HCT116 (cell line): ENCODE data around the gene ELN. TPM values are rescaled to one million over a fixed set of nuclear protein-coding genes. Genes with fewer than 3 reads are reported as not detected.

Experiments used
- ATAC-seq: fragments of 200-7000 bp; cut with Tn5 transposase; 2 replicates; pipeline ENCODE4 v1.9.1; 2020; ENCODE audit warnings: mild to moderate bottlenecking, moderate library complexity
- BruUV-seq: library from RNA; stranded (reverse); fragments of 400-500 nt; replicated peaks from 2 replicates; lab custom pipeline; 2021; lab: Mats Ljungman, UMichigan
- CTCF ChIA-PET: fragments of 300-600 bp; sonication (Branson Sonifier 250); formaldehyde crosslinking; loops from one replicate; lab custom pipeline; 2021; ENCODE audit warnings: antibody characterized with exemption; lab: Charles Lee
- POLR2A ChIA-PET: fragments of 300-600, 350-600 bp; sonication (Branson Sonifier 250); formaldehyde crosslinking; loops from one replicate; lab custom pipeline; 2021; ENCODE audit warnings: antibody characterized with exemption; lab: Charles Lee
- RAD21 ChIA-PET, 2 experiments: fragments of 300-600 bp; sonication (Branson Sonifier 250); formaldehyde crosslinking; loops; one replicate each; lab custom pipeline; 2023; ENCODE audit warnings: low total read pairs in 2 of 2; ENCODE audit not compliant: uncharacterized antibody in 2 of 2, unreplicated experiment in 2 of 2, low non-redundant PET in 1 of 2; lab: Charles Lee
- DNase-seq: peaks from one replicate; pipeline ENCODE4 v3.0.0-alpha.2; 2010; ENCODE audit warnings: low read depth, low spot score
- H2AFZ ChIP-seq: fragments of 200-600 bp; shearing (Covaris generic), sonication (generic); 2 replicates; pipeline ENCODE4 v1.6.1; 2017; ENCODE audit warnings: low read depth, mixed run types, mixed read lengths, antibody characterized with exemption, low read length; ENCODE audit not compliant: poor library complexity, severe bottlenecking
- H3K27ac ChIP-seq: 2 replicates; pipeline ENCODE4 v1.5.1; 2012; ENCODE audit warnings: low read depth, low read length
- H3K27me3 ChIP-seq: fragments of 200-600 bp; sonication (generic); 2 replicates; pipeline ENCODE4 v1.6.1; 2016; ENCODE audit warnings: mixed run types, low read length, mixed read lengths; ENCODE audit not compliant: insufficient read depth
- H3K36me3 ChIP-seq, 2 experiments: fragments of 200-500 bp in 1 of 2; fragments of 200-600 bp in 1 of 2; sonication (Bioruptor generic) in 1 of 2; sonication (generic) in 1 of 2; 2 replicates each; pipeline versions ENCODE4 v1.5.1 to v1.6.1; 2014 to 2016; ENCODE audit warnings: low read length in 2 of 2, inconsistent platforms in 1 of 2, mixed read lengths in 1 of 2, mixed run types in 1 of 2; ENCODE audit not compliant: insufficient read depth in 2 of 2, control insufficient read depth in 1 of 2
- H3K4me1 ChIP-seq, 2 experiments: fragments of 200-600 bp in 1 of 2; sonication (generic) in 1 of 2; 2 replicates each; pipeline versions ENCODE4 v1.5.1 to v1.6.1; 2012 to 2017; ENCODE audit warnings: low read length in 2 of 2, inconsistent platforms in 1 of 2, mild to moderate bottlenecking in 1 of 2, mixed read lengths in 1 of 2, mixed run types in 1 of 2, moderate library complexity in 1 of 2; ENCODE audit not compliant: insufficient read depth in 2 of 2, control insufficient read depth in 1 of 2
- H3K4me2 ChIP-seq: fragments of 200-600 bp; sonication (generic); 2 replicates; pipeline ENCODE4 v1.6.1; 2017; ENCODE audit warnings: mixed run types, low read length, mixed read lengths
- H3K4me3 ChIP-seq, 2 experiments: fragments of 200-600 bp in 1 of 2; sonication (generic) in 1 of 2; replicated peaks in 1 of 2; 2 replicates each; pipeline ENCODE4 v1.5.1; 2011 to 2016; ENCODE audit warnings: low read length in 2 of 2, control low read depth in 1 of 2, low read depth in 1 of 2, mild to moderate bottlenecking in 1 of 2, mixed read lengths in 1 of 2, mixed run types in 1 of 2
- H3K79me2 ChIP-seq: fragments of 200-600 bp; sonication (generic); 2 replicates; pipeline ENCODE4 v1.6.1; 2017; ENCODE audit warnings: mild to moderate bottlenecking, mixed run types, low read length, moderate library complexity, mixed read lengths; ENCODE audit not compliant: insufficient read depth
- H3K9ac ChIP-seq: fragments of 200-600 bp; sonication (generic); 2 replicates; pipeline ENCODE4 v1.6.1; 2016; ENCODE audit warnings: low read length, mixed read lengths
- H3K9me2 ChIP-seq: fragments of 200-600 bp; sonication (generic), shearing (Covaris generic); 2 replicates; pipeline ENCODE4 v1.6.1; 2017; ENCODE audit warnings: mixed run types, mild to moderate bottlenecking, moderate library complexity; ENCODE audit not compliant: insufficient read depth
- H3K9me3 ChIP-seq, 2 experiments: fragments of 200-500 bp in 1 of 2; fragments of 200-600 bp in 1 of 2; sonication (Bioruptor generic) in 1 of 2; sonication (generic) in 1 of 2; 2 replicates each; pipeline ENCODE4 v1.6.1; 2014 to 2017; ENCODE audit warnings: low read length in 2 of 2, mixed read lengths in 2 of 2, inconsistent platforms in 1 of 2, low read depth in 1 of 2, mild to moderate bottlenecking in 1 of 2, mixed run types in 1 of 2, moderate library complexity in 1 of 2; ENCODE audit not compliant: control insufficient read depth in 1 of 2, insufficient read depth in 1 of 2
- H4K20me1 ChIP-seq: fragments of 200-600 bp; sonication (generic), shearing (Covaris generic); 2 replicates; pipeline ENCODE4 v1.6.1; 2017; ENCODE audit warnings: mixed run types, mild to moderate bottlenecking, moderate library complexity; ENCODE audit not compliant: insufficient read depth
- CBX3 ChIP-seq: IDR thresholded peaks from 2 replicates; pipeline ENCODE4 v1.6.1; 2012; ENCODE audit warnings: low read depth
- CEBPB ChIP-seq: IDR thresholded peaks from 2 replicates; pipeline ENCODE4 v1.6.1; 2012; ENCODE audit warnings: low read depth
- EGR1 ChIP-seq: IDR thresholded peaks from 2 replicates; pipeline ENCODE4 v1.6.1; 2012; ENCODE audit warnings: low read depth
- ELF1 ChIP-seq: IDR thresholded peaks from 2 replicates; pipeline ENCODE4 v1.6.1; 2012; ENCODE audit warnings: low read depth, borderline replicate concordance
- EZH2 ChIP-seq: fragments of 200-600 bp; sonication (generic); IDR thresholded peaks from 2 replicates; pipeline ENCODE4 v1.6.1; 2017; ENCODE audit warnings: antibody characterized with exemption, mixed run types
- EZH2phosphoT487 ChIP-seq: fragments of 200-600 bp; IDR thresholded peaks from 2 replicates; pipeline ENCODE4 v1.6.1; 2018; ENCODE audit warnings: antibody characterized with exemption, borderline replicate concordance
- FOSL1 ChIP-seq: IDR thresholded peaks from 2 replicates; pipeline ENCODE4 v1.6.1; 2012; ENCODE audit warnings: low read depth
- JUND ChIP-seq: IDR thresholded peaks from 2 replicates; pipeline ENCODE4 v1.6.1; 2012
- POLR2A ChIP-seq: IDR thresholded peaks from 2 replicates; pipeline ENCODE4 v1.7.0; 2011; ENCODE audit warnings: borderline replicate concordance; ENCODE audit not compliant: insufficient read depth, insufficient read length; ENCODE audit errors: extremely low read depth
- POLR2AphosphoS5 ChIP-seq: IDR thresholded peaks from 2 replicates; pipeline ENCODE4 v1.6.1; 2011; ENCODE audit warnings: mild to moderate bottlenecking, low read depth, low read length, moderate library complexity
- RAD21 ChIP-seq: IDR thresholded peaks from 2 replicates; pipeline ENCODE4 v1.6.1; 2012; ENCODE audit warnings: low read depth, mild to moderate bottlenecking
- SIN3A ChIP-seq: IDR thresholded peaks from 2 replicates; pipeline ENCODE4 v1.6.1; 2012; ENCODE audit warnings: low read depth
- SP1 ChIP-seq: IDR thresholded peaks from 2 replicates; pipeline ENCODE4 v1.6.1; 2012; ENCODE audit warnings: low read depth
- SRF ChIP-seq: IDR thresholded peaks from 2 replicates; pipeline ENCODE4 v1.6.1; 2012; ENCODE audit warnings: low read depth
- TCF7L2 ChIP-seq: IDR thresholded peaks from 2 replicates; pipeline ENCODE4 v1.7.0; 2011; ENCODE audit warnings: borderline replicate concordance, inconsistent platforms; ENCODE audit not compliant: insufficient read depth, insufficient read length; ENCODE audit errors: extremely low read depth
- YY1 ChIP-seq: IDR thresholded peaks from 2 replicates; pipeline ENCODE4 v1.6.1; 2011; ENCODE audit warnings: low read length, low read depth, moderate library complexity, mild to moderate bottlenecking; ENCODE audit not compliant: insufficient replicate concordance; ENCODE audit errors: extremely low read depth
- ZFX ChIP-seq: fragments of 450-650 bp; IDR thresholded peaks from 2 replicates; pipeline ENCODE4 v1.6.1; 2017
- ZNF274 ChIP-seq: fragments of 200-500 bp; sonication (Bioruptor generic); IDR thresholded peaks from 2 replicates; pipeline ENCODE4 v1.6.1; 2014; ENCODE audit warnings: mild to moderate bottlenecking, low read depth, low read length, inconsistent platforms
- intact Hi-C: fragments of 100-400 bp; cut with micrococcal nuclease; formaldehyde crosslinking; loops from 2 replicates; pipeline ENCODE4 v1.10.0; 2022
- total RNA-seq: library from RNA; stranded (reverse); gene quantifications from one replicate; pipeline ENCODE4 v1.2.1, GENCODE V29; 2021; ENCODE audit not compliant: unreplicated experiment
- TF ChIP-seq, protein P1 (sequence below): IDR thresholded peaks from 2 replicates; pipeline ENCODE4 v1.6.1; 2011; ENCODE audit warnings: mild to moderate bottlenecking, low read length, moderate library complexity; ENCODE audit not compliant: insufficient replicate concordance; ENCODE audit errors: extremely low read depth
- TF ChIP-seq, protein P2 (sequence below): IDR thresholded peaks from 2 replicates; pipeline ENCODE4 v1.6.1; 2012; ENCODE audit warnings: low read depth
- TF ChIP-seq, protein P3 (sequence below), 3 experiments: fragments of 200-600 bp in 1 of 3; sonication (generic) in 1 of 3; IDR thresholded peaks in 2 of 3; conservative IDR thresholded peaks in 1 of 3; 2 replicates each; pipeline ENCODE4 v1.5.1; 2012 to 2017; ENCODE audit warnings: low read depth in 2 of 3, low read length in 2 of 3, antibody characterized with exemption in 1 of 3, borderline replicate concordance in 1 of 3, control low read depth in 1 of 3, mild to moderate bottlenecking in 1 of 3, mixed read lengths in 1 of 3, mixed run types in 1 of 3, moderate library complexity in 1 of 3; ENCODE audit not compliant: insufficient read depth in 1 of 3
- TF ChIP-seq, protein P4 (sequence below): IDR thresholded peaks from 2 replicates; pipeline ENCODE4 v1.6.1; 2012

ELN gene
- total RNA-seq, 1 experiment from 2014 or later, result 0.17 TPM

DNA sequence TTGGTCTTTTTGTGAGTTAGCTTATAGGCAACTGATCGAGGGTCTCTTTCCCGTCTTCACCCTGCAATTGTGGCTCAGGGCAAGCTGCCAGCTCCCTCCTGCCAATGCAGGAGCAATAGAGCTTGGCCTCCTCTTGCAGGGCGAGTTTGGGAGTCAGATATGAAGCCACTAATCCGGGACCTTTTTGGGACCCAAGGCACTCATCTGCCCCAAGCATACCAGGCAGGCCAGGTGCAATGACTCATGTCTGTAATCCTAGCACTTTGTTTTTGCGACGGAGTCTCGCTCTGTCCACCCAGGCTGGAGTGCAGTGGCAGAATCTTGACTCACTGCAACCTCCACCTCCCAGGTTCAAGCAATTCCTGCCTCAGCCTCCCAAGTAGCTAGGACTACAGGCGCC, 76.7 kb downstream of the ELN start:
- Histone ChIP-seq H3K4me1 (peaks cover 26% of the 10 kb centered on the region in 2 experiments), H3K36me3 (peaks cover 20 to 33% of the 10 kb centered on the region in 2 experiments; a peak in 3 of 4 replicates), H3K79me2 (no peaks in the 10 kb centered on the region), H3K27me3 (no peaks in the 10 kb centered on the region), H3K4me2 (peak overlapping the region; percentile 55), H3K9me2 (no peaks in the 10 kb centered on the region), H4K20me1 (no peaks in the 10 kb centered on the region), H3K9ac (peak overlapping the region; percentile 45; the same call in 1 of the 2 replicates), H3K27ac (peak overlapping the region; percentile 73), H2AFZ (no peak overlapping the region), H3K4me3 (no peak overlapping the region), H3K9me3 (no peaks in the 10 kb centered on the region)
- ChIA-PET RAD21 (no interaction called here), CTCF (interaction anchor here (0.7 kb wide), 1 partner anchor 96 kb away, joined by 3 read pairs; no protein-coding TSS in a partner anchor), POLR2A (interaction anchor here (0.8 to 1.1 kb wide), 2 partner anchors 11 to 28 kb away, joined by 4 read pairs; no protein-coding TSS in a partner anchor)
- DNase-seq (peak; percentile 68), ATAC-seq (peak; percentile 96)
- no TSS peak for BruUV-seq
- intact Hi-C loops, result no loop called here
- TF ChIP-seq FOSL1 (peak; percentile 82), ELF1 (no peak), ZFX (no peak), CEBPB (no peak), SRF (no peak), POLR2A (no peak), EZH2 (no peak), ZNF274 (no peak), SIN3A (no peak), RAD21 (peak; percentile 31; the same call in 1 of the 2 replicates), YY1 (peak; percentile 14), CBX3 (peak; percentile 91), JUND (peak; percentile 84), POLR2AphosphoS5 (0 out of 2 replicates have a peak, but pooled peaks have one; percentile 31), EZH2phosphoT487 (no peak), TCF7L2 (no peak), EGR1 (no peak), SP1 (peak; percentile 59)
- TF ChIP-seq, protein P1, sequence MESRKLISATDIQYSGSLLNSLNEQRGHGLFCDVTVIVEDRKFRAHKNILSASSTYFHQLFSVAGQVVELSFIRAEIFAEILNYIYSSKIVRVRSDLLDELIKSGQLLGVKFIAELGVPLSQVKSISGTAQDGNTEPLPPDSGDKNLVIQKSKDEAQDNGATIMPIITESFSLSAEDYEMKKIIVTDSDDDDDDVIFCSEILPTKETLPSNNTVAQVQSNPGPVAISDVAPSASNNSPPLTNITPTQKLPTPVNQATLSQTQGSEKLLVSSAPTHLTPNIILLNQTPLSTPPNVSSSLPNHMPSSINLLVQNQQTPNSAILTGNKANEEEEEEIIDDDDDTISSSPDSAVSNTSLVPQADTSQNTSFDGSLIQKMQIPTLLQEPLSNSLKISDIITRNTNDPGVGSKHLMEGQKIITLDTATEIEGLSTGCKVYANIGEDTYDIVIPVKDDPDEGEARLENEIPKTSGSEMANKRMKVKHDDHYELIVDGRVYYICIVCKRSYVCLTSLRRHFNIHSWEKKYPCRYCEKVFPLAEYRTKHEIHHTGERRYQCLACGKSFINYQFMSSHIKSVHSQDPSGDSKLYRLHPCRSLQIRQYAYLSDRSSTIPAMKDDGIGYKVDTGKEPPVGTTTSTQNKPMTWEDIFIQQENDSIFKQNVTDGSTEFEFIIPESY, result no peak
- TF ChIP-seq, protein P2, sequence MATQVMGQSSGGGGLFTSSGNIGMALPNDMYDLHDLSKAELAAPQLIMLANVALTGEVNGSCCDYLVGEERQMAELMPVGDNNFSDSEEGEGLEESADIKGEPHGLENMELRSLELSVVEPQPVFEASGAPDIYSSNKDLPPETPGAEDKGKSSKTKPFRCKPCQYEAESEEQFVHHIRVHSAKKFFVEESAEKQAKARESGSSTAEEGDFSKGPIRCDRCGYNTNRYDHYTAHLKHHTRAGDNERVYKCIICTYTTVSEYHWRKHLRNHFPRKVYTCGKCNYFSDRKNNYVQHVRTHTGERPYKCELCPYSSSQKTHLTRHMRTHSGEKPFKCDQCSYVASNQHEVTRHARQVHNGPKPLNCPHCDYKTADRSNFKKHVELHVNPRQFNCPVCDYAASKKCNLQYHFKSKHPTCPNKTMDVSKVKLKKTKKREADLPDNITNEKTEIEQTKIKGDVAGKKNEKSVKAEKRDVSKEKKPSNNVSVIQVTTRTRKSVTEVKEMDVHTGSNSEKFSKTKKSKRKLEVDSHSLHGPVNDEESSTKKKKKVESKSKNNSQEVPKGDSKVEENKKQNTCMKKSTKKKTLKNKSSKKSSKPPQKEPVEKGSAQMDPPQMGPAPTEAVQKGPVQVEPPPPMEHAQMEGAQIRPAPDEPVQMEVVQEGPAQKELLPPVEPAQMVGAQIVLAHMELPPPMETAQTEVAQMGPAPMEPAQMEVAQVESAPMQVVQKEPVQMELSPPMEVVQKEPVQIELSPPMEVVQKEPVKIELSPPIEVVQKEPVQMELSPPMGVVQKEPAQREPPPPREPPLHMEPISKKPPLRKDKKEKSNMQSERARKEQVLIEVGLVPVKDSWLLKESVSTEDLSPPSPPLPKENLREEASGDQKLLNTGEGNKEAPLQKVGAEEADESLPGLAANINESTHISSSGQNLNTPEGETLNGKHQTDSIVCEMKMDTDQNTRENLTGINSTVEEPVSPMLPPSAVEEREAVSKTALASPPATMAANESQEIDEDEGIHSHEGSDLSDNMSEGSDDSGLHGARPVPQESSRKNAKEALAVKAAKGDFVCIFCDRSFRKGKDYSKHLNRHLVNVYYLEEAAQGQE, result no peak
- TF ChIP-seq, protein P3, sequence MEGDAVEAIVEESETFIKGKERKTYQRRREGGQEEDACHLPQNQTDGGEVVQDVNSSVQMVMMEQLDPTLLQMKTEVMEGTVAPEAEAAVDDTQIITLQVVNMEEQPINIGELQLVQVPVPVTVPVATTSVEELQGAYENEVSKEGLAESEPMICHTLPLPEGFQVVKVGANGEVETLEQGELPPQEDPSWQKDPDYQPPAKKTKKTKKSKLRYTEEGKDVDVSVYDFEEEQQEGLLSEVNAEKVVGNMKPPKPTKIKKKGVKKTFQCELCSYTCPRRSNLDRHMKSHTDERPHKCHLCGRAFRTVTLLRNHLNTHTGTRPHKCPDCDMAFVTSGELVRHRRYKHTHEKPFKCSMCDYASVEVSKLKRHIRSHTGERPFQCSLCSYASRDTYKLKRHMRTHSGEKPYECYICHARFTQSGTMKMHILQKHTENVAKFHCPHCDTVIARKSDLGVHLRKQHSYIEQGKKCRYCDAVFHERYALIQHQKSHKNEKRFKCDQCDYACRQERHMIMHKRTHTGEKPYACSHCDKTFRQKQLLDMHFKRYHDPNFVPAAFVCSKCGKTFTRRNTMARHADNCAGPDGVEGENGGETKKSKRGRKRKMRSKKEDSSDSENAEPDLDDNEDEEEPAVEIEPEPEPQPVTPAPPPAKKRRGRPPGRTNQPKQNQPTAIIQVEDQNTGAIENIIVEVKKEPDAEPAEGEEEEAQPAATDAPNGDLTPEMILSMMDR (IDR thresholded peaks at IDR 0.05 in 2 of 3, conservative IDR thresholded peaks at IDR 0.05 in 1 of 3; ENCODE audit: borderline replicate concordance in 1 of 3, insufficient read depth in 1 of 3, low read depth in 2 of 3, low read length in 2 of 3), result no peak
- TF ChIP-seq, protein P4, sequence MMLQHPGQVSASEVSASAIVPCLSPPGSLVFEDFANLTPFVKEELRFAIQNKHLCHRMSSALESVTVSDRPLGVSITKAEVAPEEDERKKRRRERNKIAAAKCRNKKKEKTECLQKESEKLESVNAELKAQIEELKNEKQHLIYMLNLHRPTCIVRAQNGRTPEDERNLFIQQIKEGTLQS, result no peak
